Lower leg skin (tissue), 3 donors: ENCODE results near the gene EDEM3.
"Not testable (repeated sequence)": the region's sequence is repeated elsewhere in the genome, so short reads cannot be mapped to it uniquely, and the experiment has no call there.

ENCODE experiments used
- POLR2A ChIP-seq, 2 donors: fragments of 450-650 bp; IDR thresholded peaks; one replicate each; pipeline ENCODE4 v1.6.1; 2016 to 2017; ENCODE audit warnings: antibody characterized with exemption in 2 of 2, mild to moderate bottlenecking in 1 of 2, moderate library complexity in 1 of 2
- TF ChIP-seq, protein P1 (sequence below), 3 donors: fragments of 450-650 bp; IDR thresholded peaks; one replicate each; pipeline ENCODE4 v1.5.1; 2016; ENCODE audit warnings: antibody characterized with exemption in 3 of 3, mild to moderate bottlenecking in 3 of 3, moderate library complexity in 2 of 3

DNA sequence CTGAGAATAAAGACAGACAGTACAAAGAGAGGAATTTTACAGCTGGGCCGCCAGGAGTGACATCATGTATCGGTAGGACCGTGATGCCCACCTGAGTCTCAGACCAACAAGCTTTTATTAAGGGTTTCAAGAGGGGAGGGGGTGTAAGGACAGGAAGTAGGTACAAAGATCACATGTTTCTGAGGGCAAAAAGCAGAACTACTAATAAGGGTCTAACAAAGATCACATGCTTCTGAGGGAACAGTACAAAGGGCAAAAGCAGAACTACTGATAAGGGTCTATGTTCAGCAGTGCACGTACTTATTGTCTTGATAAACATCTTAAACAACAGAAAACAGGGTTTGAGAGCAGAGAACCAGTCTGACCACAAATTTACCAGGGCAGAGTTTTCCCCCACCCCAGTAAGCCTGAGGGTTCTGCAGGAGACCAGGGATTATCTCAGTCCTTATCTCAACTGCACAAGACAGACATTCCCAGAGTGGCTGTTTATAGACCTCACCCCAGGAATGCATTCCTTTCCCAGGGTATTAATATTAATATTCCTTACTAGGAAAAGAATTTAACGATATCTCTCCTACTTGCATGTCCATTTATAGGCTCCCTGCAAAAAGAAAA is 73.9 kb downstream of the EDEM3 start:
- TF ChIP-seq, protein P1, sequence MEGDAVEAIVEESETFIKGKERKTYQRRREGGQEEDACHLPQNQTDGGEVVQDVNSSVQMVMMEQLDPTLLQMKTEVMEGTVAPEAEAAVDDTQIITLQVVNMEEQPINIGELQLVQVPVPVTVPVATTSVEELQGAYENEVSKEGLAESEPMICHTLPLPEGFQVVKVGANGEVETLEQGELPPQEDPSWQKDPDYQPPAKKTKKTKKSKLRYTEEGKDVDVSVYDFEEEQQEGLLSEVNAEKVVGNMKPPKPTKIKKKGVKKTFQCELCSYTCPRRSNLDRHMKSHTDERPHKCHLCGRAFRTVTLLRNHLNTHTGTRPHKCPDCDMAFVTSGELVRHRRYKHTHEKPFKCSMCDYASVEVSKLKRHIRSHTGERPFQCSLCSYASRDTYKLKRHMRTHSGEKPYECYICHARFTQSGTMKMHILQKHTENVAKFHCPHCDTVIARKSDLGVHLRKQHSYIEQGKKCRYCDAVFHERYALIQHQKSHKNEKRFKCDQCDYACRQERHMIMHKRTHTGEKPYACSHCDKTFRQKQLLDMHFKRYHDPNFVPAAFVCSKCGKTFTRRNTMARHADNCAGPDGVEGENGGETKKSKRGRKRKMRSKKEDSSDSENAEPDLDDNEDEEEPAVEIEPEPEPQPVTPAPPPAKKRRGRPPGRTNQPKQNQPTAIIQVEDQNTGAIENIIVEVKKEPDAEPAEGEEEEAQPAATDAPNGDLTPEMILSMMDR (IDR thresholded peaks at IDR 0.05) = not testable (repeated sequence)
- TF ChIP-seq POLR2A (IDR thresholded peaks at IDR 0.05) = not testable (repeated sequence)
